GM23248 (cell line): Measurements from ENCODE around the gene MCOLN1. TPM values are rescaled to one million over a fixed set of nuclear protein-coding genes. Genes with fewer than 3 reads are reported as not detected.

Experiments
- DNase-seq: peaks from one replicate; pipeline ENCODE4 v3.0.0-alpha.2; 2015
- H2AFZ ChIP-seq: fragments of 200-600 bp; sonication (generic); 2 replicates; pipeline ENCODE4 v1.6.1; 2016; ENCODE audit warnings: antibody characterized with exemption
- H3F3A ChIP-seq: fragments of 200-600 bp; sonication (generic); 2 replicates; pipeline ENCODE4 v1.6.1; 2016; ENCODE audit warnings: mild to moderate bottlenecking, antibody characterized with exemption, mixed run types; ENCODE audit not compliant: insufficient read depth
- H3K27ac ChIP-seq: fragments of 200-600 bp; sonication (generic); 2 replicates; pipeline ENCODE4 v1.5.1; 2016; ENCODE audit warnings: mild to moderate bottlenecking
- H3K27me3 ChIP-seq: fragments of 200-600 bp; sonication (generic); replicated peaks from 2 replicates; pipeline ENCODE4 v1.6.1; 2016; ENCODE audit warnings: mild to moderate bottlenecking; ENCODE audit not compliant: insufficient read depth
- H3K36me3 ChIP-seq: fragments of 200-600 bp; sonication (generic); 2 replicates; pipeline ENCODE4 v1.6.1; 2016; ENCODE audit warnings: low read depth, mild to moderate bottlenecking
- H3K4me1 ChIP-seq: fragments of 200-600 bp; sonication (generic); 2 replicates; pipeline ENCODE4 v1.6.1; 2016; ENCODE audit warnings: mild to moderate bottlenecking; ENCODE audit not compliant: insufficient read depth
- H3K4me2 ChIP-seq: fragments of 200-600 bp; sonication (generic); one replicate; pipeline ENCODE4 v1.6.1; 2016; ENCODE audit warnings: mild to moderate bottlenecking; ENCODE audit not compliant: unreplicated experiment
- H3K4me3 ChIP-seq: fragments of 200-600 bp; sonication (generic); 2 replicates; pipeline ENCODE4 v1.5.1; 2016; ENCODE audit warnings: mild to moderate bottlenecking
- H3K79me2 ChIP-seq: fragments of 200-600 bp; sonication (generic); 2 replicates; pipeline ENCODE4 v1.6.1; 2016; ENCODE audit warnings: mild to moderate bottlenecking; ENCODE audit not compliant: insufficient read depth
- H3K9ac ChIP-seq: fragments of 200-600 bp; sonication (generic); 2 replicates; pipeline ENCODE4 v1.6.1; 2016; ENCODE audit warnings: mild to moderate bottlenecking
- H3K9me2 ChIP-seq: fragments of 200-600 bp; sonication (generic); 2 replicates; pipeline ENCODE4 v1.6.1; 2016; ENCODE audit warnings: mixed run types, mild to moderate bottlenecking, moderate library complexity; ENCODE audit not compliant: insufficient read depth
- H3K9me3 ChIP-seq: fragments of 200-600 bp; sonication (generic); one replicate; pipeline ENCODE4 v1.6.1; 2017; ENCODE audit warnings: low read depth
- H4K20me1 ChIP-seq: fragments of 200-600 bp; sonication (generic); 2 replicates; pipeline ENCODE4 v1.6.0; 2016; ENCODE audit not compliant: insufficient read depth
- EZH2 ChIP-seq: fragments of 200-600 bp; sonication (generic); IDR thresholded peaks from 2 replicates; pipeline ENCODE4 v1.6.1; 2018; ENCODE audit warnings: antibody characterized with exemption, mild to moderate bottlenecking; ENCODE audit not compliant: insufficient read depth, poor library complexity, severe bottlenecking
- EZH2phosphoT487 ChIP-seq: fragments of 200-600 bp; sonication (generic); IDR thresholded peaks from 2 replicates; pipeline ENCODE4 v1.6.1; 2018; ENCODE audit warnings: antibody characterized with exemption, moderate library complexity, mild to moderate bottlenecking, low read depth; ENCODE audit not compliant: insufficient read depth
- WGBS, 2 experiments: methylation state at CpG; one replicate each; pipeline ENCODE4 v1.1.6; 2015 to 2017; ENCODE audit warnings: low lambda C conversion rate in 2 of 2, low coverage in 1 of 2; ENCODE audit errors: missing lambda C conversion rate in 2 of 2; 5-methylcytosine and 5-hydroxymethylcytosine counted together
- in situ Hi-C: fragments of 300-500 bp; cut with MboI; formaldehyde crosslinking; loops from 2 replicates; pipeline ENCODE4 v1.15.0; 2020
- polyA plus RNA-seq: library from polyadenylated mRNA; unstranded; fragments of >200 nt; fragmentation: Nextera tagmentation; extraction: Ambion mirVana; gene quantifications from 2 replicates; pipeline ENCODE4 v1.2.1, GENCODE V29; 2016
- total RNA-seq: library from RNA; depleted of rRNA; stranded (reverse); fragments of >200 nt; shearing (Covaris generic); gene quantifications from 2 replicates; pipeline ENCODE4 v1.2.3, GENCODE V29; 2014

Gene MCOLN1
- total and polyA plus RNA-seq, 2 experiments from 2014 or later = 4.9 to 28.6 TPM

DNA sequence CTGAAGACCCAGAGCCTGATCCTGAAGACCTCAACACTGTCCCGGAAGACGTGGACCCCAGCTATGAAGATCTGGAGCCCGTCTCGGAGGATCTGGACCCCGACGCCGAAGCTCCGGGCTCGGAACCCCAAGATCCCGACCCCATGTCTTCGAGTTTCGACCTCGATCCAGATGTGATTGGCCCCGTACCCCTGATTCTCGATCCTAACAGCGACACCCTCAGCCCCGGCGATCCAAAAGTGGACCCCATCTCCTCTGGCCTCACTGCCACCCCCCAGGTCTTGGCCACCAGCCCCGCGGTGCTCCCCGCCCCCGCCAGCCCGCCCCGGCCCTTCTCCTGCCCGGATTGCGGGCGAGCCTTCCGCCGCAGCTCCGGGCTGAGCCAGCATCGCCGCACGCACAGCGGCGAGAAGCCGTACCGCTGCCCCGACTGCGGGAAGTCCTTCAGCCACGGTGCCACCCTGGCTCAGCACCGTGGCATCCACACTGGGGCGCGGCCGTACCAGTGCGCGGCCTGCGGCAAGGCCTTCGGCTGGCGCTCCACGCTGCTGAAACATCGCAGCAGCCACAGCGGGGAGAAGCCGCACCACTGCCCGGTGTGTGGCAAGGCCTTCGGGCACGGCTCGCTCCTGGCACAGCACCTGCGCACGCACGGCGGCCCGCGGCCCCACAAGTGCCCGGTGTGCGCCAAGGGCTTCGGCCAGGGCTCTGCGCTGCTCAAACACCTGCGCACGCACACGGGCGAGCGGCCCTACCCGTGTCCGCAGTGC is 2.9 kb upstream of the MCOLN1 start:
- H3K27me3 ChIP-seq = no peaks in the 10 kb centered on the region
- H3K4me1 ChIP-seq = peaks cover 14% of the 10 kb centered on the region
- no peak overlapping the region for H2AFZ ChIP-seq
- no peak overlapping the region for H3K4me3 ChIP-seq
- no peak overlapping the region for H3K27ac ChIP-seq
- H4K20me1 ChIP-seq = no peaks in the 10 kb centered on the region
- H3K4me2 ChIP-seq = no peak overlapping the region
- H3F3A ChIP-seq = no peaks in the 10 kb centered on the region; the same call in 1 of the 2 replicates
- no peak for TF ChIP-seq EZH2phosphoT487
- TF ChIP-seq EZH2 = no peak
- DNase-seq = no peak
- no peak overlapping the region for H3K9ac ChIP-seq
- in situ Hi-C loops = no loop called here
- H3K9me3 ChIP-seq = no peaks in the 10 kb centered on the region
- no peaks in the 10 kb centered on the region for H3K9me2 ChIP-seq
- 97% methylated on average over 41 to 70 of the region's 74 CpGs for WGBS, 2 experiments
- H3K36me3 ChIP-seq = no peaks in the 10 kb centered on the region
- H3K79me2 ChIP-seq = peaks cover 27% of the 10 kb centered on the region

DNA sequence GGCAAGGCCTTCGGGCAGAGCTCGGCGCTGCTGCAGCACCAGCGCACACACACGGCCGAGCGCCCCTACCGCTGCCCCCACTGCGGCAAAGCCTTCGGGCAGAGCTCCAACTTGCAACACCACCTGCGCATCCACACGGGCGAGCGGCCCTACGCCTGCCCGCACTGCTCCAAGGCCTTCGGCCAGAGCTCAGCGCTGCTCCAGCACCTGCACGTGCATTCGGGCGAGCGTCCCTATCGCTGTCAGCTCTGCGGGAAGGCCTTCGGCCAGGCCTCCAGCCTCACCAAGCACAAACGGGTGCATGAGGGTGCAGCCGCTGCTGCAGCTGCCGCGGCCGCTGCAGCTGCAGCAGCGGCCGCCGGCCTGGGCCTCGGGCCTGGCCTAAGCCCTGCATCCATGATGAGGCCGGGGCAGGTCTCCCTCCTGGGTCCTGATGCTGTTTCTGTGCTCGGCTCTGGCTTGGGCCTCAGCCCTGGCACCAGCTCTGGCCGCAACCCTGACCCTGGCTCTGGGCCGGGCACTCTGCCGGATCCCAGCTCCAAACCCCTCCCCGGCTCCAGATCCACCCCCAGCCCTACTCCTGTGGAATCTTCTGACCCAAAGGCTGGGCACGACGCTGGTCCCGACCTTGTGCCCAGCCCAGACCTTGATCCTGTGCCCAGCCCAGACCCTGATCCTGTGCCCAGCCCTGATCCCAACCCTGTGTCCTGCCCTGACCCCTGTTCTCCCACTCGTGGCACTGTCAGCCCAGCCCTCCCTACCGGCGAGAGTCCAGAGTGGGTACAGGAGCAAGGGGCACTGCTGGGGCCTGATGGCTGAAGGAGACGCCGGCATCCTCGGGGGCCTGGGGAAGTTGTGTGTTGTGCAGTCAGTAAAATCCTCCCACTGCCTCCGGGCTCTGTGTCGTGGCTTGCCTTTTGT is 2.0 kb upstream of the MCOLN1 start:
- 79 to 89% methylated on average over 40 to 51 of the region's 51 CpGs for WGBS, 2 experiments
- no peak overlapping the region for H3K4me3 ChIP-seq
- H3K27ac ChIP-seq = no peak overlapping the region
- no peaks in the 10 kb centered on the region for H3K9me3 ChIP-seq
- in situ Hi-C loops = no loop called here
- DNase-seq = no peak
- H2AFZ ChIP-seq = no peak overlapping the region
- no peaks in the 10 kb centered on the region; the same call in 1 of the 2 replicates for H3F3A ChIP-seq
- H3K27me3 ChIP-seq = no peaks in the 10 kb centered on the region
- no peaks in the 10 kb centered on the region for H4K20me1 ChIP-seq
- no peaks in the 10 kb centered on the region for H3K36me3 ChIP-seq
- no peak overlapping the region for H3K9ac ChIP-seq
- no peaks in the 10 kb centered on the region for H3K9me2 ChIP-seq
- peaks cover 12% of the 10 kb centered on the region for H3K4me1 ChIP-seq
- TF ChIP-seq EZH2 (no peak), EZH2phosphoT487 (no peak)
- no peak overlapping the region for H3K4me2 ChIP-seq
- peaks cover 29% of the 10 kb centered on the region for H3K79me2 ChIP-seq

DNA sequence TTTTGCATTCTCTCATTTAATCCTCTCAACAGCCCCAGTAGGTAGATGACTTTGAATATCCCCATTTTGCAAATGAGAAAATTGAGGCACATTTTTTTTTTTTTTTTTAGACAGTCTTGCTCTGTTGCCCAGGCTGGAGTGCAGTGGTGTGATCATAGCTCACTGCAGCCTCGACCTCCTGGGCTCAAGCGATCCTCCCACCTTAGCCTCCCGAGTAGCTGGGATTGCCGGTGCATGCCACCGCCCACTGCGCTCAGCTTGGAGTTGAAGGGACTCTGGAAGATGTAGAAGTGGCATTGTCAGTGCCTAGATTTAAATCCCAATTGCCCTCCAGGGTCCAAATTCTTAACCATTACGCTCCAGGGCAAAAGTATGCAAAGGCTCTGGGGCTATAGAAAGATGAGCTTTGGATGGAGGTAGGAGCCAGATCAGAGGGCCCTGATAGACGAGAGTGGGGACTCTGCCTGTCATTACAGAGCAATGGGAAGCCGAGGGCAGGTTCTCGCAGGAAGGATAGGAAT is 813 bp upstream of the MCOLN1 start:
- H3K27me3 ChIP-seq = no peaks in the 10 kb centered on the region
- in situ Hi-C loops = no loop called here
- TF ChIP-seq EZH2phosphoT487 = no peak
- no peak for TF ChIP-seq EZH2

DNA sequence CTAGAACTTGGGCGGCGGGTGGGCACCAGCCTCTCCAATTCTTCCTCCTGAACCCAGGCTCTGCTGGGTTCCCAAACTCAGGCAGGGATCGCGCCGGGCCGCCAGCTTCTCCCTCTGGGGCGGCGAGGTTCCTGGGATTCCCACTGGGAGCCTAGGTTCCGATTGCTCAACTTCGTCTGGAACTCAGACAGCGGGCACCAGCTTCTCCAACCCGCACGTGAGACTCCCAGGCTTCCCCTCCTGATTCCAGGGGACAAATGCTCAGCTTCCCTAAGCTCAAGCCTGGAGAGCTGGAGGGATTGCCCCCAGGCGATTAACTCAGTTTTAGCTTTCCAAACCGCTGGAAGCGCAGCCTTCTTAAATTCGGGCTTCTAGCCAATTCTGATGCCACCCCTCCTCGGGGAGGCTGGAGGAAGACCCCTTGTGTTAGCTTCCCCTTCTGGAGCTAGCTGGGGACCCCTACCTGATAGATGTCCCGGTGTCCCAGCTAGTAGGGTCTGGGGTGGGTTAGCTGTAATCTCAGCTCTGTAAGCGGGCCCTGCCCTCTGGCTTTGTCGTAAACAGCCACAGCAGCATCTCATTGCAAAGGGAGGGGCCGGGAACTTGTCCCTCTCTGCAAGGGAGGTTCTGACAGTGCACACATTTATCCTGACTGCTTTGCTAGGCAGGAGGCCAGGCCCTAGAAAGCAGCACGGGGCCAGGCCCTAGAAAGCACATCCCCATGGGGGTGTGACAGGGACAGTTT is 671 bp downstream of the MCOLN1 start:
- in situ Hi-C loops = no loop called here
- peak; percentile 70 for DNase-seq
- Histone ChIP-seq H3K36me3 (no peaks in the 10 kb centered on the region), H2AFZ (peak overlapping the region; percentile 78), H3K27ac (peak overlapping the region; percentile 16; the same call in 1 of the 2 replicates), H3K9ac (peak overlapping the region; percentile 86), H3K9me3 (no peaks in the 10 kb centered on the region), H3F3A (no peaks in the 10 kb centered on the region; the same call in 1 of the 2 replicates), H3K9me2 (no peaks in the 10 kb centered on the region), H3K27me3 (no peaks in the 10 kb centered on the region), H3K4me2 (peak overlapping the region; percentile 95), H3K4me1 (peaks cover 8% of the 10 kb centered on the region), H3K4me3 (peak overlapping the region; percentile 77), H4K20me1 (no peaks in the 10 kb centered on the region), H3K79me2 (peaks cover 21% of the 10 kb centered on the region)
- 2% methylated on average over 23 of the region's 23 CpGs for WGBS, 2 experiments
- TF ChIP-seq EZH2phosphoT487 = no peak
- no peak for TF ChIP-seq EZH2

More for the DNA sequence above, 813 bp upstream of the MCOLN1 start:
- H3K9me2 ChIP-seq = no peaks in the 10 kb centered on the region
- H4K20me1 ChIP-seq = no peaks in the 10 kb centered on the region
- H3K36me3 ChIP-seq = no peaks in the 10 kb centered on the region
- peaks cover 29% of the 10 kb centered on the region for H3K79me2 ChIP-seq
- peaks cover 8% of the 10 kb centered on the region for H3K4me1 ChIP-seq
- WGBS, 2 experiments = 37 to 46% methylated on average over 10 of the region's 10 CpGs
- peak overlapping the region; percentile 67 for H3K9ac ChIP-seq
- H3K9me3 ChIP-seq = no peaks in the 10 kb centered on the region
- H3K4me3 ChIP-seq = peak overlapping the region; percentile 77
- no peak overlapping the region for H3K27ac ChIP-seq
- H3F3A ChIP-seq = no peaks in the 10 kb centered on the region; the same call in 1 of the 2 replicates
- no peak for DNase-seq
- peak overlapping the region; percentile 81 for H3K4me2 ChIP-seq
- peak overlapping the region; percentile 79 for H2AFZ ChIP-seq
